HepG2 (cell line): Measurements from ENCODE around the gene PGK1. TPM values are rescaled to one million over a fixed set of nuclear protein-coding genes. Genes with fewer than 3 reads are reported as not detected.

Source experiments
- ATAC-seq: fragments of 200-7000 bp; cut with Tn5 transposase; 3 replicates; pipeline ENCODE4 v1.9.1; 2020; ENCODE audit warnings: mild to moderate bottlenecking, moderate library complexity
- Bru-seq: library from RNA; stranded (reverse); fragments of 400-500 nt; gene quantifications from one replicate; lab custom pipeline; 2021; lab: Mats Ljungman, UMichigan
- BruChase-seq, 2 experiments: library from RNA; stranded (reverse); fragments of 400-500 nt; gene quantifications; one replicate each; lab custom pipeline; 2021; lab: Mats Ljungman, UMichigan
- BruUV-seq: library from RNA; stranded (reverse); fragments of 400-500 nt; replicated peaks from 2 replicates; lab custom pipeline; 2021; lab: Mats Ljungman, UMichigan
- CTCF ChIA-PET: fragments of 300-600 bp; formaldehyde crosslinking; extraction: SDS; loops from one replicate; lab custom pipeline; 2021; ENCODE audit warnings: low total read pairs, inconsistent platforms, low intra/inter-chr PET ratio; lab: Yijun Ruan, JAX
- POLR2A ChIA-PET: fragments of 350-600 bp; sonication (Branson Sonifier 250); formaldehyde crosslinking; loops from one replicate; lab custom pipeline; 2020; ENCODE audit warnings: antibody characterized with exemption, inconsistent platforms; lab: Yijun Ruan, JAX
- DNase-seq: peaks from one replicate; pipeline ENCODE4 v3.0.0-alpha.2; 2015; ENCODE audit warnings: low spot score
- FAIRE-seq: peaks from 3 replicates; lab custom pipeline; 2011; peaks lifted over from hg19 to GRCh38; lab: Jason Lieb, UNC
- H2AFZ ChIP-seq: one replicate; pipeline ENCODE4 v1.6.1; 2011; ENCODE audit warnings: low read length, inconsistent platforms
- H3K27ac ChIP-seq: fragments of 300-600 bp; 3 replicates; pipeline ENCODE4 v1.8.0; 2011; ENCODE audit warnings: mixed run types, mild to moderate bottlenecking, mixed read lengths, low read length, inconsistent platforms; ENCODE audit not compliant: insufficient read depth; ENCODE audit errors: extremely low read length
- H3K27me3 ChIP-seq, 2 experiments: fragments of 200-600 bp in 1 of 2; 2 replicates in 1 of 2; 3 replicates in 1 of 2; pipeline versions ENCODE4 v1.6.0 to v1.8.0; 2011; ENCODE audit warnings: low read length in 2 of 2, mild to moderate bottlenecking in 2 of 2, moderate library complexity in 2 of 2, inconsistent platforms in 1 of 2; ENCODE audit not compliant: insufficient read depth in 2 of 2, control insufficient read depth in 1 of 2
- H3K36me3 ChIP-seq, 2 experiments: fragments of 200-600 bp in 1 of 2; replicated peaks in 1 of 2; 2 replicates in 1 of 2; 3 replicates in 1 of 2; pipeline versions ENCODE4 v1.5.1 to v1.8.0; 2011; ENCODE audit warnings: low read length in 2 of 2, inconsistent platforms in 1 of 2; ENCODE audit not compliant: insufficient read depth in 2 of 2, control insufficient read depth in 1 of 2
- H3K4me1 ChIP-seq: 2 replicates; pipeline ENCODE4 v1.5.1; 2012; ENCODE audit warnings: low read length, inconsistent platforms; ENCODE audit not compliant: insufficient read depth
- H3K4me2 ChIP-seq: 2 replicates; pipeline ENCODE4 v1.6.0; 2011; ENCODE audit warnings: low read depth, low read length, inconsistent platforms
- H3K4me3 ChIP-seq, 3 experiments: fragments of 200-600 bp in 1 of 3; sonication (generic), shearing (Covaris generic) in 1 of 3; replicated peaks in 1 of 3; 2 replicates each; pipeline ENCODE4 v1.5.1; 2011 to 2016; ENCODE audit warnings: low read length in 3 of 3, inconsistent platforms in 2 of 3, low read depth in 2 of 3, mild to moderate bottlenecking in 2 of 3, control low read depth in 1 of 3, mixed read lengths in 1 of 3; ENCODE audit not compliant: insufficient read depth in 1 of 3
- H3K79me2 ChIP-seq: one replicate; pipeline ENCODE4 v1.6.1; 2011; ENCODE audit warnings: low read length, inconsistent platforms; ENCODE audit not compliant: insufficient read depth
- H3K9ac ChIP-seq: 2 replicates; pipeline ENCODE4 v1.6.0; 2011; ENCODE audit warnings: mild to moderate bottlenecking, low read depth, low read length, inconsistent platforms; ENCODE audit not compliant: insufficient read depth
- H3K9me3 ChIP-seq: 2 replicates; pipeline ENCODE4 v1.5.1; 2012; ENCODE audit warnings: mild to moderate bottlenecking, low read length
- H4K20me1 ChIP-seq: 2 replicates; pipeline ENCODE4 v1.6.0; 2011; ENCODE audit warnings: inconsistent platforms, mild to moderate bottlenecking, low read length, moderate library complexity; ENCODE audit not compliant: insufficient read depth
- ELF1 ChIP-seq: sonication (generic); formaldehyde crosslinking; IDR thresholded peaks from 2 replicates; pipeline ENCODE4 v1.4.0; 2020; ENCODE audit warnings: missing genetic modification reagents
- ELK4 ChIP-seq: sonication (generic); formaldehyde crosslinking; IDR thresholded peaks from 2 replicates; pipeline ENCODE4 v1.9.0; 2021; ENCODE audit warnings: missing genetic modification reagents, borderline replicate concordance
- KMT2A ChIP-seq: sonication (generic); formaldehyde crosslinking; IDR thresholded peaks from 2 replicates; pipeline ENCODE4 v1.4.0; 2020; ENCODE audit warnings: missing genetic modification reagents
- MYC ChIP-seq: sonication (generic); formaldehyde crosslinking; IDR thresholded peaks from 2 replicates; pipeline ENCODE4 v1.9.0; 2021; ENCODE audit warnings: missing genetic modification reagents, borderline replicate concordance
- NR2C2 ChIP-seq: sonication (generic); formaldehyde crosslinking; IDR thresholded peaks from 2 replicates; pipeline ENCODE4 v1.4.0; 2020; ENCODE audit warnings: missing genetic modification reagents, mild to moderate bottlenecking, moderate library complexity, borderline replicate concordance
- SMYD3 ChIP-seq: sonication (generic); formaldehyde crosslinking; IDR thresholded peaks from 2 replicates; pipeline ENCODE4 v1.8.1; 2023; ENCODE audit warnings: mild to moderate bottlenecking, missing genetic modification reagents
- ZC3H13 ChIP-seq: sonication (generic); formaldehyde crosslinking; IDR thresholded peaks from 2 replicates; pipeline ENCODE4 v1.8.1; 2023; ENCODE audit warnings: mild to moderate bottlenecking, missing genetic modification reagents, moderate library complexity
- ZKSCAN5 ChIP-seq: sonication (generic); formaldehyde crosslinking; IDR thresholded peaks from 2 replicates; pipeline ENCODE4 v1.5.1; 2020; ENCODE audit warnings: mild to moderate bottlenecking, missing genetic modification reagents
- WGBS: methylation state at CpG from one replicate; pipeline ENCODE4 v1.1.6; 2017; ENCODE audit warnings: low lambda C conversion rate; 5-methylcytosine and 5-hydroxymethylcytosine counted together
- in situ Hi-C: cut with HindIII; loops from 2 replicates; pipeline ENCODE4 v1.10.0; 2017; ENCODE audit warnings: low pct_unique_long_range_greater_than_20kb; ENCODE audit not compliant: extremely low pct_ligation_motif_present
- intact Hi-C: fragments of 100-400 bp; cut with micrococcal nuclease; formaldehyde crosslinking; loops from one replicate; pipeline ENCODE4 v1.10.0; 2022; ENCODE audit not compliant: unreplicated experiment
- long read RNA-seq, 2 experiments: library from RNA in 1 of 2; library from polyadenylated mRNA in 1 of 2; stranded (forward) in 1 of 2; unstranded in 1 of 2; transcript quantifications; one replicate each; pipeline ENCODE4 v2.0.0, GENCODE V29; 2019 to 2022
- polyA minus RNA-seq, 3 experiments: library from RNA; depleted of rRNA, polyadenylated mRNA; stranded (reverse); fragments of >200 nt; gene quantifications; 2 replicates each; pipeline ENCODE4 v1.2.3, GENCODE V29; 2011; ENCODE audit warnings: low replicate concordance in 1 of 3
- polyA plus RNA-seq, 8 experiments: library from polyadenylated mRNA; depleted of rRNA in 3 of 8; stranded (reverse) in 7 of 8; unstranded in 1 of 8; fragments of >200 nt; fragmentation: Illumina TruSeq in 4 of 8; extraction: Trizol in 4 of 8; gene quantifications; 2 replicates each; pipeline versions ENCODE4 v1.2.1 to v1.2.3, GENCODE V29; 2011 to 2016; ENCODE audit warnings: low read depth in 4 of 8, missing spikeins in 1 of 8, mixed read lengths in 1 of 8; ENCODE audit not compliant: insufficient read depth in 1 of 8
- total RNA-seq, 5 experiments: library from RNA; depleted of rRNA; stranded (reverse); fragments of >200 nt; fragmentation: Illumina TruSeq; extraction: Trizol; gene quantifications; 2 replicates each; pipeline ENCODE4 v1.2.3, GENCODE V29; 2016; ENCODE audit warnings: low read depth in 1 of 5
- TF ChIP-seq, protein P1 (sequence below): sonication (generic); formaldehyde crosslinking; IDR thresholded peaks from 2 replicates; pipeline ENCODE4 v1.4.0; 2020; ENCODE audit warnings: missing genetic modification reagents
- TF ChIP-seq, protein P2 (sequence below): sonication (generic); formaldehyde crosslinking; IDR thresholded peaks from 2 replicates; pipeline ENCODE4 v1.4.0; 2020; ENCODE audit warnings: missing genetic modification reagents

Gene PGK1
- total RNA-seq (2016; rRNA removed; fragmentation: Illumina TruSeq; extraction: Trizol) (325 and 530 TPM in 2 replicates), polyA plus RNA-seq (2011; rRNA removed) (902 and 1,274 TPM in 2 replicates), polyA minus RNA-seq (2011; rRNA and poly(A)+ RNA removed; ENCODE audit: low replicate concordance) (641 and 757 TPM in 2 replicates), Bru-seq, nascent RNA (percentile 78 among the genes with signal in this experiment), BruChase-seq, experiment 1, labeled RNA remaining after a 6-hour chase (percentile 81 among the genes with signal in this experiment), BruChase-seq, experiment 2, labeled RNA remaining after a 2-hour chase (percentile 74 among the genes with signal in this experiment)
- total RNA-seq (2016; cell fraction: cytosol; rRNA removed; fragmentation: Illumina TruSeq; extraction: Trizol; ENCODE audit: low read depth): 13.3 and 14.1 TPM in 2 replicates
- total RNA-seq (2016; cell fraction: insoluble cytoplasmic fraction; rRNA removed; fragmentation: Illumina TruSeq; extraction: Trizol): 320 and 521 TPM in 2 replicates
- total RNA-seq (2016; cell fraction: membrane; rRNA removed; fragmentation: Illumina TruSeq; extraction: Trizol): 33.6 and 34.6 TPM in 2 replicates
- 136 and 146 TPM in 2 replicates for total RNA-seq (2016; cell fraction: nucleus; rRNA removed; fragmentation: Illumina TruSeq; extraction: Trizol)
- polyA plus RNA-seq (2011; cell fraction: cytosol; rRNA removed): 752 and 913 TPM in 2 replicates
- polyA plus RNA-seq (2011; cell fraction: nucleus; rRNA removed): 269 and 326 TPM in 2 replicates
- polyA plus RNA-seq (2012): 730 and 1,051 TPM in 2 replicates
- 14.8 and 15.2 TPM in 2 replicates for polyA plus RNA-seq (2016; cell fraction: cytosol; fragmentation: Illumina TruSeq; extraction: Trizol; ENCODE audit: low read depth)
- 442 TPM in 2 replicates for polyA plus RNA-seq (2016; cell fraction: insoluble cytoplasmic fraction; fragmentation: Illumina TruSeq; extraction: Trizol; ENCODE audit: low read depth)
- polyA plus RNA-seq (2016; cell fraction: membrane; fragmentation: Illumina TruSeq; extraction: Trizol; ENCODE audit: low read depth): 26.4 and 26.9 TPM in 2 replicates
- 142 and 152 TPM in 2 replicates for polyA plus RNA-seq (2016; cell fraction: nucleus; fragmentation: Illumina TruSeq; extraction: Trizol; ENCODE audit: insufficient read depth, low read depth)
- polyA minus RNA-seq (2011; cell fraction: cytosol; rRNA and poly(A)+ RNA removed): 413 and 420 TPM in 2 replicates
- 283 and 304 TPM in 2 replicates for polyA minus RNA-seq (2011; cell fraction: nucleus; rRNA and poly(A)+ RNA removed)
- long read RNA-seq, experiment 1, full-length matches to known transcripts: 1,340 of 1,436 reads
- long read RNA-seq, experiment 1, partial matches to known transcripts: 58 of 1,436 reads
- long read RNA-seq, experiment 1, other reads (novel, unspliced or antisense): 38 of 1,436 reads
- long read RNA-seq, experiment 2, full-length matches to known transcripts: 344 of 460 reads
- long read RNA-seq, experiment 2, partial matches to known transcripts: 55 of 460 reads
- long read RNA-seq, experiment 2, other reads (novel, unspliced or antisense): 61 of 460 reads

GRCh38 chrX:78103623-78104446 lies at the start of gene PGK1:
Gene PGK1 (plus strand): TSS chrX:78104248. CDS start chrX:78104341, 93 bp downstream.
- ATAC-seq (peak; percentile 99), DNase-seq (peak; percentile 87), FAIRE-seq (peak; percentile 59)
- 0% methylated on average over 2 of the region's 72 CpGs for WGBS
- peaks cover 40% of the 10 kb centered on the region for H4K20me1 ChIP-seq
- no peaks in the 10 kb centered on the region; a peak in 1 of 5 replicates for H3K36me3 ChIP-seq
- peak within 1 kb of the TSS; percentile 74 to 87 (median 80) for H3K4me3 ChIP-seq
- H3K27me3 ChIP-seq: no peaks in the 10 kb centered on the region; a peak in 1 of 5 replicates
- BruUV-seq: TSS peak; percentile 85
- POLR2A ChIA-PET: interaction anchor here (1.8 kb wide), 1 partner anchor 36 kb away, joined by 6 read pairs; the partner anchor contains the start of gene TAF9B
- H3K27ac ChIP-seq: peak within 1 kb of the TSS; percentile 88
- intact Hi-C loops: loop anchor here (2.0 to 5.0 kb wide), 3 partner anchors 193 to 317 kb away; partner anchors contain the start of genes ATP7A, ATRX, COX7B and MAGT1
- CTCF ChIA-PET: no interaction called here
- H3K79me2 ChIP-seq: peaks cover 48% of the 10 kb centered on the region
- in situ Hi-C loops: loop anchor here (25.0 kb wide), 1 partner anchor 192 kb away; the partner anchor contains the start of gene ATP7A
- peak within 1 kb of the TSS; percentile 74 for H3K4me2 ChIP-seq
- H3K4me1 ChIP-seq: peaks cover 39% of the 10 kb centered on the region
- H3K9ac ChIP-seq: peak within 1 kb of the TSS; percentile 84
- H2AFZ ChIP-seq: no peak within 1 kb of the TSS
- H3K9me3 ChIP-seq: no peaks in the 10 kb centered on the region
- TF ChIP-seq MYC (CRISPR knock-in tag): peak; percentile 73; the same call in 1 of the 2 replicates
- no peak for TF ChIP-seq ELK4
- TF ChIP-seq NR2C2: peak; percentile 72
- peak; percentile 17; the same call in 1 of the 2 replicates for TF ChIP-seq SMYD3 (CRISPR knock-in tag)
- peak; percentile 56 for TF ChIP-seq KMT2A
- TF ChIP-seq, protein P1, sequence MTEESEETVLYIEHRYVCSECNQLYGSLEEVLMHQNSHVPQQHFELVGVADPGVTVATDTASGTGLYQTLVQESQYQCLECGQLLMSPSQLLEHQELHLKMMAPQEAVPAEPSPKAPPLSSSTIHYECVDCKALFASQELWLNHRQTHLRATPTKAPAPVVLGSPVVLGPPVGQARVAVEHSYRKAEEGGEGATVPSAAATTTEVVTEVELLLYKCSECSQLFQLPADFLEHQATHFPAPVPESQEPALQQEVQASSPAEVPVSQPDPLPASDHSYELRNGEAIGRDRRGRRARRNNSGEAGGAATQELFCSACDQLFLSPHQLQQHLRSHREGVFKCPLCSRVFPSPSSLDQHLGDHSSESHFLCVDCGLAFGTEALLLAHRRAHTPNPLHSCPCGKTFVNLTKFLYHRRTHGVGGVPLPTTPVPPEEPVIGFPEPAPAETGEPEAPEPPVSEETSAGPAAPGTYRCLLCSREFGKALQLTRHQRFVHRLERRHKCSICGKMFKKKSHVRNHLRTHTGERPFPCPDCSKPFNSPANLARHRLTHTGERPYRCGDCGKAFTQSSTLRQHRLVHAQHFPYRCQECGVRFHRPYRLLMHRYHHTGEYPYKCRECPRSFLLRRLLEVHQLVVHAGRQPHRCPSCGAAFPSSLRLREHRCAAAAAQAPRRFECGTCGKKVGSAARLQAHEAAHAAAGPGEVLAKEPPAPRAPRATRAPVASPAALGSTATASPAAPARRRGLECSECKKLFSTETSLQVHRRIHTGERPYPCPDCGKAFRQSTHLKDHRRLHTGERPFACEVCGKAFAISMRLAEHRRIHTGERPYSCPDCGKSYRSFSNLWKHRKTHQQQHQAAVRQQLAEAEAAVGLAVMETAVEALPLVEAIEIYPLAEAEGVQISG (CRISPR knock-in tag): peak; percentile 74
- no peak for TF ChIP-seq ZKSCAN5
- peak; percentile 90 for TF ChIP-seq ELF1 (CRISPR knock-in tag)
- TF ChIP-seq, protein P2, sequence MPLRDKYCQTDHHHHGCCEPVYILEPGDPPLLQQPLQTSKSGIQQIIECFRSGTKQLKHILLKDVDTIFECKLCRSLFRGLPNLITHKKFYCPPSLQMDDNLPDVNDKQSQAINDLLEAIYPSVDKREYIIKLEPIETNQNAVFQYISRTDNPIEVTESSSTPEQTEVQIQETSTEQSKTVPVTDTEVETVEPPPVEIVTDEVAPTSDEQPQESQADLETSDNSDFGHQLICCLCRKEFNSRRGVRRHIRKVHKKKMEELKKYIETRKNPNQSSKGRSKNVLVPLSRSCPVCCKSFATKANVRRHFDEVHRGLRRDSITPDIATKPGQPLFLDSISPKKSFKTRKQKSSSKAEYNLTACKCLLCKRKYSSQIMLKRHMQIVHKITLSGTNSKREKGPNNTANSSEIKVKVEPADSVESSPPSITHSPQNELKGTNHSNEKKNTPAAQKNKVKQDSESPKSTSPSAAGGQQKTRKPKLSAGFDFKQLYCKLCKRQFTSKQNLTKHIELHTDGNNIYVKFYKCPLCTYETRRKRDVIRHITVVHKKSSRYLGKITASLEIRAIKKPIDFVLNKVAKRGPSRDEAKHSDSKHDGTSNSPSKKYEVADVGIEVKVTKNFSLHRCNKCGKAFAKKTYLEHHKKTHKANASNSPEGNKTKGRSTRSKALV (CRISPR knock-in tag): 0 out of 2 replicates have a peak, but pooled peaks have one; percentile 30
- TF ChIP-seq ZC3H13 (CRISPR knock-in tag): peak; percentile 64; the same call in 1 of the 2 replicates
